Measurements from ENCODE around the gene IMPACT. TPM values are rescaled to one million over a fixed set of nuclear protein-coding genes. Genes with fewer than 3 reads are reported as not detected.

IMPACT gene
- total RNA-seq, 3 donors from 2014 or later (not counting 1 experiment from before 2014, with no cell fraction given): 8.4 to 19.9 (median 12.2) TPM

DNA sequence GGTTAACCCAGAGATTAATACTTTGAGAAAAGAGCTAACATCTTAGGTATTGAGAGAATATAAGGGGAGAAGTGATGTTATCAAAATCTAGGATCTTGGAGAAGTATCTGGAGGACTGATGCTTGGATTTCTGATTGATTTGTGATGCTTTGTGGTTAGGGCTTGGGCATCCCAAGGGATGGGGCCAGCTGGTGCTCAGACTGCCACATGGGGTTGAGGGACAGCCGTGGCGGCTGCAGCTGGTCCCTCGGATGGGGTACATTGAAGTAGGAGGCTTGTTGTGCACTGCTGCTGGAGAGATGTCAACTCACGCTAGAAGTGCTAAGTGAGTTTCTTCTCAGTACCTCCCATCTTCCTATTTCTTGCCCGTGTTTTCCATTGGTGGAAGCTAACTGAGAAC lies 56.4 kb downstream of the IMPACT start:
- ATAC-seq: no peak

DNA sequence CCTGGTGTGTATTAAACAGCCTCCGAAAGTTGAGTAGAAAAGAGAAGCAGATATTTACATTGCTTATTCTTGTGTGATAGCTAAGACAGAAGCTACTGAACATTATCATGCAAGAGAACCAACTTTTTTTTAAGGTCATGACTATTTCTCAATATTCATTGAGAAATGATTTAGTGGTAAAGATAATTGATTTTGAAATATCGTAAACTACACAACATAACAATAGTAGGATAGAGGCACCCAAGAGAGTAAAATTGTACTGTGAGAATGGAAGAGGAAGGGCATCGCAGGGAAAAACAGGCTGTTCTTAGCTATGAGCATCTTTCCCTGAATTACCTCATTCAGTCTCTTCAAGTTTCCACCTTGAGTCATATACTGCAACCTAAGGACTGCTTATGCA lies 59.2 kb downstream of the IMPACT start:
- DNase-seq (no peak), ATAC-seq (no peak)
- Histone ChIP-seq H3K9me3 (ENCODE audit: control insufficient read depth, insufficient read depth, low read length) (no peaks in the 10 kb centered on the region), H3K4me3 (ENCODE audit: low read length) (no peak overlapping the region), H3K27me3 (ENCODE audit: control insufficient read depth, insufficient read depth, low read length) (no peaks in the 10 kb centered on the region), H3K27ac (ENCODE audit: low read length) (no peak overlapping the region), H3K4me1 (ENCODE audit: control insufficient read depth, insufficient read depth, low read length) (no peaks in the 10 kb centered on the region), H3K36me3 (ENCODE audit: control insufficient read depth, insufficient read depth, low read length) (no peaks in the 10 kb centered on the region)
- no peaks in the 10 kb centered on the region for H3K9me3 Mint-ChIP-seq
- no peak overlapping the region for H3K27ac Mint-ChIP-seq
- intact Hi-C loops (cut with micrococcal nuclease): loop anchor here (10.0 kb wide), 1 partner anchor 121 kb away; no protein-coding TSS in a partner anchor
- H3K27me3 Mint-ChIP-seq (ENCODE audit: low read depth in 2 of 2): peaks cover 11 to 13% of the 10 kb centered on the region in 2 donors
- peaks cover 5 to 11% of the 10 kb centered on the region in 2 donors for H3K4me1 Mint-ChIP-seq
- H3K36me3 Mint-ChIP-seq: no peaks in the 10 kb centered on the region
- TF ChIP-seq, protein P1, sequence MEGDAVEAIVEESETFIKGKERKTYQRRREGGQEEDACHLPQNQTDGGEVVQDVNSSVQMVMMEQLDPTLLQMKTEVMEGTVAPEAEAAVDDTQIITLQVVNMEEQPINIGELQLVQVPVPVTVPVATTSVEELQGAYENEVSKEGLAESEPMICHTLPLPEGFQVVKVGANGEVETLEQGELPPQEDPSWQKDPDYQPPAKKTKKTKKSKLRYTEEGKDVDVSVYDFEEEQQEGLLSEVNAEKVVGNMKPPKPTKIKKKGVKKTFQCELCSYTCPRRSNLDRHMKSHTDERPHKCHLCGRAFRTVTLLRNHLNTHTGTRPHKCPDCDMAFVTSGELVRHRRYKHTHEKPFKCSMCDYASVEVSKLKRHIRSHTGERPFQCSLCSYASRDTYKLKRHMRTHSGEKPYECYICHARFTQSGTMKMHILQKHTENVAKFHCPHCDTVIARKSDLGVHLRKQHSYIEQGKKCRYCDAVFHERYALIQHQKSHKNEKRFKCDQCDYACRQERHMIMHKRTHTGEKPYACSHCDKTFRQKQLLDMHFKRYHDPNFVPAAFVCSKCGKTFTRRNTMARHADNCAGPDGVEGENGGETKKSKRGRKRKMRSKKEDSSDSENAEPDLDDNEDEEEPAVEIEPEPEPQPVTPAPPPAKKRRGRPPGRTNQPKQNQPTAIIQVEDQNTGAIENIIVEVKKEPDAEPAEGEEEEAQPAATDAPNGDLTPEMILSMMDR (IDR thresholded peaks at IDR 0.05): no peak
- H3K4me3 Mint-ChIP-seq: no peak overlapping the region
- 93% methylated on average over 1 of the region's 3 CpGs for WGBS (ENCODE audit: insufficient coverage)

More for the DNA sequence above, 56.4 kb downstream of the IMPACT start:
- no peaks in the 10 kb centered on the region for H3K36me3 Mint-ChIP-seq
- WGBS (ENCODE audit: insufficient coverage): 88% methylated on average over 4 of the region's 5 CpGs
- Histone ChIP-seq H3K36me3 (ENCODE audit: control insufficient read depth, insufficient read depth, low read length) (no peaks in the 10 kb centered on the region), H3K4me3 (ENCODE audit: low read length) (no peak overlapping the region), H3K27me3 (ENCODE audit: control insufficient read depth, insufficient read depth, low read length) (no peaks in the 10 kb centered on the region), H3K27ac (ENCODE audit: low read length) (no peak overlapping the region), H3K9me3 (ENCODE audit: control insufficient read depth, insufficient read depth, low read length) (no peaks in the 10 kb centered on the region), H3K4me1 (ENCODE audit: control insufficient read depth, insufficient read depth, low read length) (no peaks in the 10 kb centered on the region)
- DNase-seq: no peak
- H3K9me3 Mint-ChIP-seq: no peaks in the 10 kb centered on the region
- no peak overlapping the region for H3K4me3 Mint-ChIP-seq
- intact Hi-C loops (cut with micrococcal nuclease): loop anchor here (10.0 kb wide), 1 partner anchor 118 kb away; no protein-coding TSS in a partner anchor
- TF ChIP-seq, protein P1 (IDR thresholded peaks at IDR 0.05): no peak
- H3K4me1 Mint-ChIP-seq: no peaks in the 10 kb centered on the region
- no peak overlapping the region for H3K27ac Mint-ChIP-seq
- H3K27me3 Mint-ChIP-seq (ENCODE audit: low read depth in 2 of 2): peaks cover 11 to 15% of the 10 kb centered on the region in 2 donors

DNA sequence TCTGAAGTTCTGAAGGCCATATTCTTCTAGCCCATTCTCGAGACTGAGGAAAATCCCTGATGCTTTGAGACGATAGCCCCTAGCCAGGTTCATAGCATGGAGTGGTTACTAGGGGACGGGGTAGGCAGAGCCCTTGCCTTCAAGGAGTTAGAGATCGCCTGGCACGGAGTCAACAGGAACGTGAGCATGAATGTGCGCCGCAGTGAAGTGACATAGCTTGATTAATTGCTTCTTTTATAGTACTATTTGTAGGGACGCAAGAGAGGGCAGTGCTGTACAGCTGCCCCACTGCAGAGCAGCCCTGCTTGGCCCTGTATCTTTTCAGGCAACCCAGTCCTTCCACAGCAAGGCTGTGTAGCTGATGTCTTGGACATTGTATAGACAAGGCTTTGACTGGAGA lies 60.2 kb downstream of the IMPACT start:
- Mint-ChIP-seq H3K27ac (no peak overlapping the region), H3K36me3 (no peaks in the 10 kb centered on the region), H3K27me3 (ENCODE audit: low read depth in 2 of 2) (peaks cover 11% of the 10 kb centered on the region in 2 donors), H3K4me1 (peaks cover 8 to 14% of the 10 kb centered on the region in 2 donors), H3K4me3 (no peak overlapping the region), H3K9me3 (no peaks in the 10 kb centered on the region)
- H3K36me3 ChIP-seq (ENCODE audit: control insufficient read depth, insufficient read depth, low read length): no peaks in the 10 kb centered on the region
- intact Hi-C loops (cut with micrococcal nuclease): loop anchor here (1.0 to 10.0 kb wide), 2 partner anchors 122 to 240 kb away; no protein-coding TSS in a partner anchor
- no peak overlapping the region for H3K4me3 ChIP-seq (ENCODE audit: low read length)
- DNase-seq: no peak
- H3K4me1 ChIP-seq (ENCODE audit: control insufficient read depth, insufficient read depth, low read length): peaks cover 2% of the 10 kb centered on the region
- H3K9me3 ChIP-seq (ENCODE audit: control insufficient read depth, insufficient read depth, low read length): no peaks in the 10 kb centered on the region
- TF ChIP-seq, protein P1 (IDR thresholded peaks at IDR 0.05): no peak
- H3K27ac ChIP-seq (ENCODE audit: low read length): no peak overlapping the region
- no peak for ATAC-seq
- 66% methylated on average over 9 of the region's 9 CpGs for WGBS (ENCODE audit: insufficient coverage)
- H3K27me3 ChIP-seq (ENCODE audit: control insufficient read depth, insufficient read depth, low read length): no peaks in the 10 kb centered on the region
